ENCODE data around the gene ISLR.

The ISLR gene

DNA sequence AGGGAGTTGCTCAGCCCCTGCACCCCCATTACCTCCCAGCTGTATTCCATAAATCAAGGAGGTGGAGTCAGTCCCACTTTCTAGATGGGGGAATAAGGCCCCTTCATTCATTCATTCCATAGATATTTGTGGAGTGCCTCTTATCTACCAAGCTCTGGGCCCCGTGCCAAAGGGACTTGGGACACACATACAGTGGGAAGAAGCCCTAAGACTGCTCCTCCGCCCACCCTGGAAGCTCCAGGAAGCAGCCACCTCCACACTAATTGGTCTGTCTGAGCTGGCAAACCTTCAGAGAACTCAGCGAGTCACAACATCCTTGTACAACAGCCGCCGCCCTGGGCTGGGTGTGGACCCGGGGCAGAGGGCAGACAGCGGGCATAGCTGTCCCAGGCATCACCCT is 22.7 kb downstream of the ISLR start:
- TF ChIP-seq, protein P1, sequence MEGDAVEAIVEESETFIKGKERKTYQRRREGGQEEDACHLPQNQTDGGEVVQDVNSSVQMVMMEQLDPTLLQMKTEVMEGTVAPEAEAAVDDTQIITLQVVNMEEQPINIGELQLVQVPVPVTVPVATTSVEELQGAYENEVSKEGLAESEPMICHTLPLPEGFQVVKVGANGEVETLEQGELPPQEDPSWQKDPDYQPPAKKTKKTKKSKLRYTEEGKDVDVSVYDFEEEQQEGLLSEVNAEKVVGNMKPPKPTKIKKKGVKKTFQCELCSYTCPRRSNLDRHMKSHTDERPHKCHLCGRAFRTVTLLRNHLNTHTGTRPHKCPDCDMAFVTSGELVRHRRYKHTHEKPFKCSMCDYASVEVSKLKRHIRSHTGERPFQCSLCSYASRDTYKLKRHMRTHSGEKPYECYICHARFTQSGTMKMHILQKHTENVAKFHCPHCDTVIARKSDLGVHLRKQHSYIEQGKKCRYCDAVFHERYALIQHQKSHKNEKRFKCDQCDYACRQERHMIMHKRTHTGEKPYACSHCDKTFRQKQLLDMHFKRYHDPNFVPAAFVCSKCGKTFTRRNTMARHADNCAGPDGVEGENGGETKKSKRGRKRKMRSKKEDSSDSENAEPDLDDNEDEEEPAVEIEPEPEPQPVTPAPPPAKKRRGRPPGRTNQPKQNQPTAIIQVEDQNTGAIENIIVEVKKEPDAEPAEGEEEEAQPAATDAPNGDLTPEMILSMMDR (conservative IDR thresholded peaks at IDR 0.05; ENCODE audit: low read depth, low read length): no peak
- no peaks in the 10 kb centered on the region for H3K79me2 ChIP-seq (ENCODE audit: insufficient read depth, low read depth)
- H3K4me3 ChIP-seq (IDR thresholded peaks at IDR 0.05; ENCODE audit: insufficient read depth, low read depth, low read length): no peak overlapping the region
- H3K27ac ChIP-seq: no peak overlapping the region
- no peak overlapping the region for H3K9ac ChIP-seq
- no peaks in the 10 kb centered on the region for H3K4me1 ChIP-seq (ENCODE audit: low read depth, poor library complexity, severe bottlenecking)
- H2AFZ ChIP-seq (ENCODE audit: low read depth): no peak overlapping the region
- no peak overlapping the region for H3K4me2 ChIP-seq
- H3K36me3 ChIP-seq (ENCODE audit: insufficient read depth): no peaks in the 10 kb centered on the region
- H4K20me1 ChIP-seq (ENCODE audit: insufficient read depth): no peaks in the 10 kb centered on the region
- H3K27me3 ChIP-seq (ENCODE audit: insufficient read depth, low read depth): peaks cover 76% of the 10 kb centered on the region

DNA sequence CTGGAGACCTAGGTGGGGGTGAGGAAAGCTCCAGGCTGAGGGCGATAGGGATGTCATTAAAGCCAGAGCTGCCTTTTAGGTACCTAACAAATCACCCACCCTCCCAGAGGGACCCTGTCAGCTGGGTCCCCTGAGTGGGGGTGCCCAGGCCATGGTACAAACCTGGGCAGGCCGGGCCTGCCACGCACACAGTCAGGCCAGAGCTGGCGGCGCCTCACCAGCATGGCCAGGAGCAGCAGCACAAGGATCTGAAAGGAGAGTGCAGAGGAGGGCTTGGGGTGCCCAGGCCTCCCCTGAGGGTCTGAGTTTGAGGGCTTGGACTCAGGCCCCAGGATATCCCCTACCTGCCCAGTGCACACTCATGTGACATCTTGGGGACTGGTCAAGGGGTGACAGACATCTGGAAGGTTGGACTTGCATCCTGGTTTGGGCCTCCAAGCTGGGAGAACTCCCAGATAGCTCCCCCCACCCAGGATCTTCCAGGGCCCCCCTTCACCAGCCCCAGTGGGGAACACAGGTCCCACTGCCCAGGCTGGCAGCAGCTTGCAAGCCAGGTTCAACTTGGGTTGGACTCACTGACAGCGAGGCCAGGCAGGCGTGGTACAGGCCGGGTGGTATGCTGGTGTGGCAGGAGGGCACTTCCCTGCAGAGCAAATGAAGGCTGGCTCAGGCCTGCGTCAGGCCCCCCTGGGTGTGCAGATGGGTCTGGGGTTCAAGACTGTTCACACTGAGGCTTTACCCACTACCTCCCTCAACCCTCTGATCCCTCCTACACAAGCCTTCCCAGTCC is 23.9 kb downstream of the ISLR start:
- H3K27me3 ChIP-seq (ENCODE audit: insufficient read depth, low read depth): peaks cover 76% of the 10 kb centered on the region
- H3K4me2 ChIP-seq: no peak overlapping the region
- H2AFZ ChIP-seq (ENCODE audit: low read depth): no peak overlapping the region
- H4K20me1 ChIP-seq (ENCODE audit: insufficient read depth): no peaks in the 10 kb centered on the region
- no peak overlapping the region for H3K4me3 ChIP-seq (IDR thresholded peaks at IDR 0.05; ENCODE audit: insufficient read depth, low read depth, low read length)
- no peaks in the 10 kb centered on the region for H3K36me3 ChIP-seq (ENCODE audit: insufficient read depth)
- H3K79me2 ChIP-seq (ENCODE audit: insufficient read depth, low read depth): no peaks in the 10 kb centered on the region
- no peak overlapping the region for H3K9ac ChIP-seq
- TF ChIP-seq, protein P1 (conservative IDR thresholded peaks at IDR 0.05; ENCODE audit: low read depth, low read length): no peak
- H3K4me1 ChIP-seq (ENCODE audit: low read depth, poor library complexity, severe bottlenecking): no peaks in the 10 kb centered on the region
- no peak overlapping the region for H3K27ac ChIP-seq

DNA sequence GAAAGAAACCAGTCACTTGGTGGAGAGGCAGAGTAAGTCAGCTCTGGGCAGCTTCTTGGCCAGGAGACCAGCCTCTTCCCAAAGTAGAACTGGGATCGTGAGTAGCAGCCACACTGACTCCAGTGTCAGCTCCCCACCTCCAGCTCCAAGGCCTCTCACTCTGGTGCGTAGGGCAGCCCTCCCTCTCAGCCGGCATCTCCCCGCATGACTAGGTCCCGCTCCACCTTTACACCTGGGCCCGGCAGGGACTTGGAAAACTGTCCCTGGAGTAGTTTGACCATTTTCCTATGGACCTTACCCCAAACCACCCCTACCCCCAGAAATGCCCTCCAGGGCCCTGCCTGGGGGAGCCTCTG is 25.8 kb downstream of the ISLR start:
- Histone ChIP-seq H3K27ac (no peak overlapping the region), H3K27me3 (ENCODE audit: insufficient read depth, low read depth) (peaks cover 77% of the 10 kb centered on the region), H3K79me2 (ENCODE audit: insufficient read depth, low read depth) (no peaks in the 10 kb centered on the region), H3K36me3 (ENCODE audit: insufficient read depth) (no peaks in the 10 kb centered on the region), H3K4me2 (no peak overlapping the region), H3K4me3 (IDR thresholded peaks at IDR 0.05; ENCODE audit: insufficient read depth, low read depth, low read length) (no peak overlapping the region), H3K4me1 (ENCODE audit: low read depth, poor library complexity, severe bottlenecking) (no peaks in the 10 kb centered on the region), H4K20me1 (ENCODE audit: insufficient read depth) (no peaks in the 10 kb centered on the region), H2AFZ (ENCODE audit: low read depth) (no peak overlapping the region), H3K9ac (no peak overlapping the region)
- TF ChIP-seq, protein P1 (conservative IDR thresholded peaks at IDR 0.05; ENCODE audit: low read depth, low read length): no peak

DNA sequence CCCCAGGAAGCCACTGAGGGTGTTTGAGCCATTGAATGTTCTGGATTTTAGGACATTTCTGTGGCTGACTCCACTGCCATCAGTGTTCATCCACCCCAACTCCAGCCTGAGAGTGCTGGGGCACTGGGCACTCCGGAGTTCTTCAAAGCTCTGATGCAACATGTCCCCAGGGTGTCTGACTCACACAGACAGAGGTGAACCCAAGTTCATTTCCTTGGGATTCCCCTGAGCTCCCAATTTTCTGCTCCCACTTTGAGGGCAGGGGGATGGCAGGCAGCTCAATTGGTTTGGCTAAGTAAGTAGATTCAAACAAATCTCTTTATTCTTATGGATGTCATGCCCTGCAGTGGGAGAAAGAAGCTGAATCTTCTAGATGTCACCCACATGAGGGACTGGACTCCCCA is 26.9 kb downstream of the ISLR start:
- Histone ChIP-seq H3K4me2 (no peak overlapping the region), H3K79me2 (ENCODE audit: insufficient read depth, low read depth) (no peaks in the 10 kb centered on the region), H3K4me3 (IDR thresholded peaks at IDR 0.05; ENCODE audit: insufficient read depth, low read depth, low read length) (no peak overlapping the region), H3K27ac (no peak overlapping the region), H3K9ac (no peak overlapping the region), H2AFZ (ENCODE audit: low read depth) (no peak overlapping the region), H3K36me3 (ENCODE audit: insufficient read depth) (no peaks in the 10 kb centered on the region), H3K27me3 (ENCODE audit: insufficient read depth, low read depth) (peaks cover 73% of the 10 kb centered on the region), H4K20me1 (ENCODE audit: insufficient read depth) (no peaks in the 10 kb centered on the region), H3K4me1 (ENCODE audit: low read depth, poor library complexity, severe bottlenecking) (no peaks in the 10 kb centered on the region)
- TF ChIP-seq, protein P1 (conservative IDR thresholded peaks at IDR 0.05; ENCODE audit: low read depth, low read length): no peak
